ACC112 (cell line): ENCODE results near the gene ZNF146.
"Not testable (repeated sequence)": the region's sequence is repeated elsewhere in the genome, so short reads cannot be mapped to it uniquely, and the experiment has no call there.

Experiments
- H2AFZ ChIP-seq: fragments of 200-600 bp; sonication (generic); one replicate; pipeline ENCODE4 v1.6.0; 2017; ENCODE audit warnings: antibody characterized with exemption, low read length; ENCODE audit not compliant: unreplicated experiment
- H3K27ac ChIP-seq: fragments of 200-600 bp; sonication (generic); 2 replicates; pipeline ENCODE4 v1.5.1; 2014; ENCODE audit warnings: low read depth, mild to moderate bottlenecking, antibody characterized with exemption, low read length, moderate library complexity
- H3K27me3 ChIP-seq: fragments of 200-600 bp; sonication (generic); 2 replicates; pipeline ENCODE4 v1.6.1; 2014; ENCODE audit warnings: mild to moderate bottlenecking, antibody characterized with exemption, low read length, moderate library complexity, mixed read lengths; ENCODE audit not compliant: insufficient read depth
- H3K36me3 ChIP-seq: fragments of 200-600 bp; sonication (generic); 2 replicates; pipeline ENCODE4 v1.6.1; 2016; ENCODE audit warnings: mild to moderate bottlenecking, antibody characterized with exemption, low read length, moderate library complexity, mixed read lengths; ENCODE audit not compliant: insufficient read depth
- H3K4me1 ChIP-seq: fragments of 200-600 bp; sonication (generic); one replicate; pipeline ENCODE4 v1.6.1; 2016; ENCODE audit warnings: low read length, mixed read lengths; ENCODE audit not compliant: insufficient read depth, unreplicated experiment, control insufficient read depth
- H3K4me3 ChIP-seq: fragments of 200-600 bp; sonication (generic); 2 replicates; pipeline ENCODE4 v1.5.1; 2014; ENCODE audit warnings: mild to moderate bottlenecking, low read depth, low read length
- H3K79me2 ChIP-seq: fragments of 200-600 bp; sonication (generic); one replicate; pipeline ENCODE4 v1.6.0; 2016; ENCODE audit warnings: low read length; ENCODE audit not compliant: control insufficient read depth, unreplicated experiment, insufficient read depth

The ZNF146 gene

DNA sequence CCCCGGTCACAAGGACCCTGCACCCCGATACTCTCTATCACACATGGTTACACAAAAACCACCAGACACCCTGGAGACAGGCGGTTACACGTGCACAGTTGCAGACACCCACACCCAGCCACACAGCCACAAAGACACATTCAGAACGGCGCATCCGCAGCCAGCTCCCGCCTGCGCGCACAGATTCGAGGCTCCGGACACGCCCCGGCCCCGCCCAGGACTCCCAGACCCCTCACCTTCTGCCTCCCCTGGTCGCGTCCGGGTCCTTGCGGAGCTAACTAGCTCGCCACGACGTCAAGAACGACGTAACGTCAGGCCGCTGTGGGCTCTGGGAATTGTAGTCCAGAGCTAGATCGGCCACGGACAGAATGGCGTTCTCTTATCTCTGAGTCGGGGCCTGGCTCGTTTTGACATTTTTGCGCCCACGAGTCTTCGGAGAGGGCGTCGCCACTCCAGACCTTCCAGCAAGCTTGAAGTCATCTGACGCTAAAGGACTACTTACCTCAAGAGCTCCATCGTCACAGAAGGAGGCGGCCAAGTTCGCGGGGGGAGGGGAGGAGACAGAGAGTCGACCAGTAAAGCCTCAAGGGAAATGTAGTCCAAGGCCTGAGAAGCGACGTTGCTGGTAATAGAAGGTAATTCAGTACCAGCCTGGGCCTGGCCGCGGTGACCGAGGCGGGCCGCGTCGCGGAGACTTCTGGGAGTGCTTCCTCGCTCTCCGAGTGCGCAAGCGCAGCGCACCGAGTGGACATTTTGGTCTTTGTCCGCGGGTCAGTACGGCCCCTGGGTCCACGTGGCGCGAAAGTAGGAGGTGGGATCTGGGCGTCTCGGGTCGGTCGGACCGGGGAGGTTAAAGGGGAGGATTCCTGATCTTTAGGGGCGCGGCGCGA is at the start of gene ZNF146, which contains the start of gene ZNF565:
TSS of gene ZNF146 (plus strand) at position 721 of the 890 bp plus-strand sequence. CDS start 21,335 bp downstream, outside the sequence.
TSS of gene ZNF565 (minus strand) at position 280 of the 890 bp plus-strand sequence. CDS start 12,680 bp downstream, outside the sequence.
- H2AFZ ChIP-seq, result peak within 1 kb of the TSS; percentile 97
- H3K4me3 ChIP-seq, result peak within 1 kb of the TSS; percentile 97
- H3K79me2 ChIP-seq, result peaks cover 47% of the 10 kb centered on the region
- no peaks in the 10 kb centered on the region; the same call in 1 of the 2 replicates for H3K36me3 ChIP-seq
- peaks cover 10% of the 10 kb centered on the region for H3K4me1 ChIP-seq
- H3K27me3 ChIP-seq, result no peaks in the 10 kb centered on the region
- H3K27ac ChIP-seq, result peak within 1 kb of the TSS; percentile 92

- H3K79me2 ChIP-seq, result no peaks in the 10 kb centered on the region
Measured at GRCh38 chr19:36169084-36169760, 45.7 kb upstream of the ZNF146 start.

GRCh38 chr19:36172852-36173251 is 42.1 kb upstream of the ZNF146 start:
- Histone ChIP-seq H3K4me3 (no peak overlapping the region), H3K36me3 (no peaks in the 10 kb centered on the region), H3K79me2 (no peaks in the 10 kb centered on the region), H3K27ac (no peak overlapping the region), H3K27me3 (no peaks in the 10 kb centered on the region), H3K4me1 (no peaks in the 10 kb centered on the region), H2AFZ (no peak overlapping the region)

More at GRCh38 chr19:36169084-36169760, 45.7 kb upstream of the ZNF146 start:
- Histone ChIP-seq H3K27ac (no peak overlapping the region), H3K4me3 (no peak overlapping the region), H3K36me3 (no peaks in the 10 kb centered on the region), H3K4me1 (no peaks in the 10 kb centered on the region), H3K27me3 (no peaks in the 10 kb centered on the region), H2AFZ (no peak overlapping the region)

DNA sequence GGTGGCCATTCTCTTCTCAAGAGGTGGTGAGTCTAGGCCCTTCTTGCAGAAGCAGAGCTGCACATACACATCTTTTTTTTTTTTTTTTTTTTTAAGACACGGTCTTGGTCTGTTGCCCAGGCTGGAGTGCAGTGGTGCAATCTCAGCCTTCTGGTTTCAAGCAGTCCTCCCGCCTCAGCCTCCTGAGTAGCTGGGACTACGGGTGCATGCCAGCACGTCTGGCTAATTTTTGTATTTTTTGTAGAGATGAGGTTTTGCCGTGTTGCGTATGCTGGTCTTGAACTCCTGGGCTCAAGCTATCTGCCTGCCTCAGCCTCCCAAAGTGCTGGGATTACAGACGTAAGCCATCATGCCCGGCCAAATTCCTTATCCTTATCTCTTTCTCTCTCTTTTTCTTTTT is 41.1 kb upstream of the ZNF146 start:
- H2AFZ ChIP-seq, H3K79me2 ChIP-seq, H3K36me3 ChIP-seq, H3K27ac ChIP-seq, H3K27me3 ChIP-seq, H3K4me3 ChIP-seq, H3K4me1 ChIP-seq: not testable (repeated sequence)

DNA sequence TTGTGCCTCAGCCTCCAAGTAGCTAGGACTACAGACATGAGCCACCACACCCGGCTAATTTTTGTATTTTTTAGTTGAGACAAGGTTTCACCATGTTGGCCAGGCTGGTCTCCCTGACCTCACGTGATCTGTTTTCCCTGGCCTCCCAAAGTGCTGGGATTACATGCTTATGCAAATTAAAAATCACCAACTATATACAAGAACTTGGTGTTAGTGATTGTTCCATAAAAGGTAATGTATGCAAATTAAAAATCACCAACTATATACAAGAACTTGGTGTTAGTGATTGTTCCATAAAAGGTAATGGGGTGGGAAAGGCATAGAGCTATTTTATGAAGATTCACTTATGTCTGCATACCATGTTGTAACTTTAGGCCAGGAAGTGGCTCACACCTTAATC is 35.8 kb upstream of the ZNF146 start:
- H3K36me3 ChIP-seq, H3K4me3 ChIP-seq, H3K27me3 ChIP-seq, H3K27ac ChIP-seq, H3K4me1 ChIP-seq, H3K79me2 ChIP-seq, H2AFZ ChIP-seq: not testable (repeated sequence)

GRCh38 chr19:36182612-36183244 is 32.2 kb upstream of the ZNF146 start:
- H2AFZ ChIP-seq, result no peak overlapping the region
- no peak overlapping the region for H3K4me3 ChIP-seq
- no peaks in the 10 kb centered on the region for H3K27me3 ChIP-seq
- no peak overlapping the region for H3K27ac ChIP-seq
- no peaks in the 10 kb centered on the region for H3K4me1 ChIP-seq
- no peaks in the 10 kb centered on the region for H3K79me2 ChIP-seq
- peaks cover 5% of the 10 kb centered on the region for H3K36me3 ChIP-seq

- no peak overlapping the region for H3K27ac ChIP-seq
- H3K4me3 ChIP-seq, result no peak overlapping the region
- H3K79me2 ChIP-seq, result no peaks in the 10 kb centered on the region
- H2AFZ ChIP-seq, result no peak overlapping the region
- H3K4me1 ChIP-seq, result no peaks in the 10 kb centered on the region
- peaks cover 5% of the 10 kb centered on the region for H3K36me3 ChIP-seq
- H3K27me3 ChIP-seq, result no peaks in the 10 kb centered on the region
Measured at GRCh38 chr19:36183245-36183628, 31.7 kb upstream of the ZNF146 start.

- H3K27ac ChIP-seq, H3K27me3 ChIP-seq, H3K36me3 ChIP-seq, H3K4me1 ChIP-seq, H3K79me2 ChIP-seq, H3K4me3 ChIP-seq, H2AFZ ChIP-seq: not testable (repeated sequence)
Measured at GRCh38 chr19:36186722-36187121, 28.2 kb upstream of the ZNF146 start.

DNA sequence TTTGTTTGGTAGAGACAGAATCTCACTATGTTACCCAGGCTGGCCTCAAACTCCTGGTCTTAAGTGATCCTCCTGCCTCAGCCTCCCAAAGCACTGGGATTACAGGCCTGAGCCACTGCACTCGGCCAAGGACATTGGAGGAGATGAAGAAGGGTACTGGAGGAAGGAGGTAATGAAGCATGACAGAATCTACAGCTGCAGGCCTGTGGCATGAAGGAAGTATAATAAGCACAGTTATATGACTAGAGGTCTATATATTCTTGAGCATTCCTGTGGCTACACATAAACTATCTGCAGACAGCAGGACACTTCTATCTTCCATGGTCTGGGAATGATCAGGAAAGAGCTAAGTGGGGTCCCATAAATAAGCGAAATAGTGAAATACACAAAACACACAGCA is 18.7 kb upstream of the ZNF146 start:
- Histone ChIP-seq H3K36me3 (no peaks in the 10 kb centered on the region), H3K4me1 (no peaks in the 10 kb centered on the region), H3K27ac (no peak overlapping the region), H3K27me3 (no peaks in the 10 kb centered on the region), H2AFZ (no peak overlapping the region), H3K79me2 (no peaks in the 10 kb centered on the region), H3K4me3 (no peak overlapping the region)

- no peak overlapping the region for H2AFZ ChIP-seq
- no peaks in the 10 kb centered on the region for H3K4me1 ChIP-seq
- no peaks in the 10 kb centered on the region for H3K36me3 ChIP-seq
- H3K79me2 ChIP-seq, result no peaks in the 10 kb centered on the region
- H3K4me3 ChIP-seq, result no peak overlapping the region
- H3K27ac ChIP-seq, result no peak overlapping the region
- H3K27me3 ChIP-seq, result no peaks in the 10 kb centered on the region
Measured at GRCh38 chr19:36198119-36198518, 16.8 kb upstream of the ZNF146 start.
